Suppressor macrophage (primary cell): ENCODE data around the gene ZNF674.
A peak's percentile ranks its signal among the peaks of the same experiment; 100 is the strongest.

ENCODE experiments used
- DNase-seq, 4 experiments: peaks; one replicate each; pipeline ENCODE4 v3.0.0-alpha.2; 2020 to 2022
- total RNA-seq, 17 experiments: gene quantifications; one replicate each; lab custom pipeline; 2026; ENCODE audit warnings: mixed read lengths in 6 of 17, inconsistent platforms in 3 of 17; lab: John Stamatoyannopoulos, UW

ZNF674 gene
- total RNA-seq: 0.71 to 4.1 (median 2.7) reads per million in 17 experiments

GRCh38 chrX:46545111-46546005, at the start of gene ZNF674:
ZNF674 (minus strand) TSS chrX:46545421; CDS start chrX:46542087, 3,334 bp downstream.
- DNase-seq: peak; percentile 94 to 97 (median 96)

DNA sequence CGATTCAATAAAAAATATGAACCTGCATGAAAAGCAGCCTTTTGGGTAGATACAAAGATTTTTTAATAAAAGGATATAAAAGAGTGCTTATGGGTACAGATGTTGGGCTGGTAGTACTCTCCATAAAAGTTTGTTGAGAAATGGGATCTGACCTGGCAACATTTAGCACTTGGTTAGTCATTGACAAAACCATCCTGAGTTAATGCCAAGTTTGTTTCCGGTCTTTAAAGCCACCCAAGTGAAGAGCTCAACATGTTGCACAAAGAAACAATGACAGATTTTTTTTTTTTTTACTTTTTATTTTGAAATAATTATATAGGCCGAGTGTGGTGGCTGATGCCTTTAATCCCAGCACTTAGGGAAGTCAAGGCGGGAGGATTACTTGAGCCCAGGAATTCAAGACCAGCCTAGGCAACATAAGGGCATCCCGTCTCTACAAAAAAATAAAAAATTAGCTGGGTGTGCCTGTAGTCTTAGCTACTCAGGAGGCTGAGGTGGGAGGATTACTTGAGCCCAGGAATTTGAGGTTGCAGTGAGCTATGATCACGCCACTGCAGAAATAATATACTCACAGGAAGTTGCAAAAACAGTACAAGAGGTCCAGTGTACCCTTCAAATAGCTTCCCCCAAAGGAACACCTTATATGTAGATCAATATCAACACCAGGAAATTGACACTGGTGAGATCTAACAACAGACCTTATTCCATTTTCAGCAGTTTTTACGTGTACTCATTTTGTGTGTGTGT, 44.9 kb upstream of the ZNF674 start:
- DNase-seq: no peak

GRCh38 chrX:46588263-46588662, 43.0 kb upstream of the ZNF674 start:
- peak in 1 of 4 experiments; percentile 37 for DNase-seq

DNA sequence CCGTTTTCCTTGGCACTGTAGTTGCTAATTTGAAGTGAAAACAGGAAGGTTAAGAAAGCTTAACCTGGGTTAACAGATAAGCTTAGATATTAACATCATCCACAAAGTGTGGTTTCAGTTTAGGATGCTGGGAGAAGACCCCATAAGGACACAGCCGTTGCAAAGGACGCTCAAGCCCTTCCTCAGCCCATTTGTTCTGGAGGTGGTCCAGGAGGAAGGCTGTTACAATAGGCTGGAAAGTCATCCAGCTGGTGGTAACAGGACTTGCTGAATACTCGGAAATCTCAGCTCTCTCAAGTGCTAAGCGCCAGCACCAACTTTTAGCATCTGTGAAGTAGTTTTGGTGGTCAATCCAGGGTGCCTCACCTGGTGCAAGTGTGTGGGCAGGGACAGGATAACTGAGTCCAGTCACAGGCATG, 42.5 kb upstream of the ZNF674 start:
- DNase-seq: no peak

DNA sequence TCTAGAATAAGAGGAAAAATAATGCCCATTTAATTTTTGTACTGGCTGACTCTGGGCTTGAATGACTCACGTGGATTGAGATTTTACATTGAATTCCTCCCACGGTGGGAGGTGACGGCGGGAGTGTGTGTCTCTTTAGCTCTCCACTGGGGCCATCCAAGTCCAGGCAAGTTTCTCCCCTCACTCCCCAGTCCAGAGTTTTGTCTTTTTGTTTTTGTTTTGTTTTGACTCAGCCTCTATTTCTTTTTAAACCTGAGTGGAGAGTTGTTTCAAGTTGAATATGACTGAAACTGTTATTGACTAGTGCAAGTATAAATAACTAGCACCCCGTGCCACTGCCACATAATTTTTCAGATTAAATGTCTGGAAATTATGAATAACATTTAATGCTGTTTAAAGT, 41.9 kb upstream of the ZNF674 start:
- DNase-seq: no peak

- no peak for DNase-seq
Observed at GRCh38 chrX:46584736-46585135, 39.5 kb upstream of the ZNF674 start.

DNA sequence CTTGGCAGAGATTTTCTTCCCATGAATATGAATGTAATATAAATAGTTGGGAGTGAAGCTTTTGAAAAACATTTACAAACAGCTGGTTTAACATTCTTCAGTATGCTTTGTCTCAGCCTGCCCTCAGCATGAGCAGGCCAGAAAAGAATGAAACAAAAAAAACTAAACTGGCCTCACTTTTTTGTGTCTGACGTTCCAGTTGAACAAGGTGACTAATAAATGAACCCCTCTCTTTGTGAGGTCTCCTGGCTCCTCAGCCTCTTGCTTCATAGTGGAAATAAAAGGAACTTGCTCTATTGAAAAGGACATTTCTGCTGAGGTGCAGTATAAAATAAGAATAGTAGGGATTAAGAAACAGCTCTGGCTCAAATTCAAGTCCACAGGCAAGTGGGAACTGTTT, 37.7 kb upstream of the ZNF674 start:
- peak; percentile 21 to 74 (median 47) for DNase-seq

GRCh38 chrX:46582325-46582724, 37.1 kb upstream of the ZNF674 start:
- no peak for DNase-seq

DNA sequence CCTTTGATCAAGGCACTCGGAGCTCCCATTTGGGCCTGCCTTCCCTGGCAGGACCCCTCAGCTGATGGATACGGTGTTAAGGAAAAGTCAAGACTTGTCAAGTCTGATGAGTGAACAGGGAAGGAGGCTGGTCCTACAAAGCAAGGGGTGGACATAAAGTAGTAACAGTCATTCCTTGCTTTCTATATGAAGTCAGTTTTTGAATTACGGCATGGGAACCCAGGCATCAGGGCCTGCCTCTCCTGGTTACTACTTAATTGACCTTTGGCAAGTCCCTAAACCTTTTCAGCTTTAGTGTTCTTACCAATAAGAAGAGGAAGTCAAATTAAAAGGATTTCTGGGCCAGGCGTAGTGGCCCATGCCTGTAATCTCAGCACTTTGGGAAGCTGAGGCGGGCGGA, 35.4 kb upstream of the ZNF674 start:
- DNase-seq: no peak

DNA sequence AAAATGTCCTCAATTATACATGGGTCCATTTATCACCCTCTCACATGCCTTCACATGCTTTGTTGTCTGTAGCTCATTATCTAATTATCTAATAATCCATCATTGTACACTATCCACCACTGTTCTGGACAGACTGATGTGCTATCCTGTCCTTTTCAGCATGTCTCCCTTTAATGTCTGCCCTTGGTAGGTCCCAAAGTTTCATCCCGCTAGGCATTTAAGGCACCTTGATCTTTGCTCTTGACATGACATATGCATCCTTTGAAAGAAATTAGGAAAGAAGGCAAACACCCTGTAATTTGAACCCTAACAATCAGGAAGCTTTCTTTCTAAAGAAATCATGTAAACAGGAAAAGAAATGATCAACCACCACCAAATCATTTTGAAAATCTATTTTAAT, 34.0 kb upstream of the ZNF674 start:
- DNase-seq: no peak

- DNase-seq: no peak
Observed at GRCh38 chrX:46577221-46578005, 32.2 kb upstream of the ZNF674 start.

GRCh38 chrX:46576458-46576857, 31.2 kb upstream of the ZNF674 start:
- peak in 2 of 4 experiments; percentile 32 to 35 for DNase-seq

- DNase-seq: peak; percentile 26 to 67 (median 54)
Observed at GRCh38 chrX:46575991-46576392, 30.8 kb upstream of the ZNF674 start.

- DNase-seq: no peak
Observed at GRCh38 chrX:46575586-46575985, 30.4 kb upstream of the ZNF674 start.

GRCh38 chrX:46574774-46575381, 29.7 kb upstream of the ZNF674 start:
- peak in 1 of 4 experiments; percentile 48 for DNase-seq

GRCh38 chrX:46573892-46574773, 28.9 kb upstream of the ZNF674 start:
- peak; percentile 28 to 63 (median 48) for DNase-seq

DNA sequence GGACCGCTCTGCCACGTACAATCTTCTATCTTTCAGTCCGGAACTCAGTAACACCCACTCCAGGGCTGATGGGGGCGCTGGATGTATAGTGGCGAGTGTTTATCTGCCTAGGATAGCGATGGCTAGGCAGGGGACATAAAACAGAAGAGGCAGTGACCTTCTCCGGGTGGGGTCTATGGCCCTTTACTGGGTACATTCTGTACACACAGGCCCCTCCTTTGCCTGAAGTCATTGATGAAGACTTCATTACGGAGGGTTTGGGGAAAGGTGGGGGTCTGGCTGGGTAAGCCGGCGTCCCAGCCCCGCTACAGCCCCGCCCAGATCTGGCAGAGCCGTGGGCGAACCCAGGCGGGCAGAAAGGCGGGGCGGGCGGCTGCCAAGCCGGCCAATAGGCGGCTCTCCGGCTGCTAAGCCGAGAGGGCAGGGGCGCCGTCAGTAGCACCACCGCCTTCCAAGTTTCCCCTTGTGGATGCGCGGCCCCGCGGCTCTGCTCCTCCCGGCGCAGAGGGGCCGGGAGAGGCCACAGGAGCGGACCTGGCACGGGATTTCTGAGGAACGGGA, 28.2 kb upstream of the ZNF674 start, which contains the start of gene CHST7:
CHST7 (plus strand) TSS at position 435 of the 561 bp plus-strand sequence. CDS start 167 bp downstream, outside the sequence.
- peak; percentile 69 to 88 (median 80) for DNase-seq

DNA sequence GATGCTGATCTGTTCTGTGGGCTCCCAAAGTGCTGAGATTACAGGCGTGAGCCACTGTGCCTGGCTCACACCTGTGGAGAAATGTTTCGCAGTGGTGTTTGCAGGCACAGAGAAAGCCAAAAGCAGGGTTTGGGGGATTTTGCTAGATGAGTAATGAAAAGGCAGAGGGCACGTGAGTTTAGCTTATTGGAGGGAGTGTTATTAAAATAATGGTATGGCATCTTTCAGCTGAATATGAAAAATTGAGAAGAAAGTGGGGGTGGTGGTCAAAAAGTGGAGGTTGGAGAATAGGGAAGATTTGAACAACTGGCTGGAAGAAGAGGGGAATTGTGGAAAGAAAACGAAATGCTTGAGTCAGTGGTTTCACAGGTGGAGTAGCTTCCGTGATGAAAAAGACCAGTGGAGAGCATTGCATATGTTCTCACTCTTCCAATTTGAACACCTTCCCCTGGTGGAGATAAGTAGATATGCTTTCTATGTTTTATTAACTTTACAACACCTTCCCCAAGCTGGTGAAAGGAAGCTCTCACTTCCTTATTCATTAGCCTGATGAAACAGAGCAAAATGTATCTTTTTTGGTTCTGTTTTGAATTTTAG, 27.2 kb upstream of the ZNF674 start:
- DNase-seq: peak in 3 of 4 experiments; percentile 7 to 51 (median 41)

- DNase-seq: peak in 1 of 4 experiments; percentile 15
Observed at GRCh38 chrX:46571423-46572339, 26.5 kb upstream of the ZNF674 start.
